Measurements from ENCODE around the gene ADORA2B.

DNA sequence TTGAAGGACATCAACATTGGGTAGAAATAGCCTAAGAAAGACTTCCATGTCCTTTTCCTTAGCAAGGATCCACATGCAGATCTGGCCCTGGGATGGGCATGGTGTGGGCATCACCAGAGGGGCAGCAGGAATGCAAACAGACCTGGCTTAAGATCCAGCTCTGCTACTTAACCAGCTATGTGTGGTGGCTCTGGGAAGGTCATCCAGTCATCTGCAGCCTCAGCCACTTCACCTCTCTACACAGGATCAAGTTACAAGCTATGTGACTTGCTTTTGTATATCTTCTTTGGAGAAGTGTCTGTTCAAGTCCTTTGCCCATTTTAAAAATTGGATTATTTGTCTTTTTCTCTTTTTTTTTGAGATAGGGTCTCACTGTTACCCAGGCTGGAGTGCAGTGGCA is 13.5 kb upstream of the ADORA2B start:
- TF ChIP-seq, protein P1, sequence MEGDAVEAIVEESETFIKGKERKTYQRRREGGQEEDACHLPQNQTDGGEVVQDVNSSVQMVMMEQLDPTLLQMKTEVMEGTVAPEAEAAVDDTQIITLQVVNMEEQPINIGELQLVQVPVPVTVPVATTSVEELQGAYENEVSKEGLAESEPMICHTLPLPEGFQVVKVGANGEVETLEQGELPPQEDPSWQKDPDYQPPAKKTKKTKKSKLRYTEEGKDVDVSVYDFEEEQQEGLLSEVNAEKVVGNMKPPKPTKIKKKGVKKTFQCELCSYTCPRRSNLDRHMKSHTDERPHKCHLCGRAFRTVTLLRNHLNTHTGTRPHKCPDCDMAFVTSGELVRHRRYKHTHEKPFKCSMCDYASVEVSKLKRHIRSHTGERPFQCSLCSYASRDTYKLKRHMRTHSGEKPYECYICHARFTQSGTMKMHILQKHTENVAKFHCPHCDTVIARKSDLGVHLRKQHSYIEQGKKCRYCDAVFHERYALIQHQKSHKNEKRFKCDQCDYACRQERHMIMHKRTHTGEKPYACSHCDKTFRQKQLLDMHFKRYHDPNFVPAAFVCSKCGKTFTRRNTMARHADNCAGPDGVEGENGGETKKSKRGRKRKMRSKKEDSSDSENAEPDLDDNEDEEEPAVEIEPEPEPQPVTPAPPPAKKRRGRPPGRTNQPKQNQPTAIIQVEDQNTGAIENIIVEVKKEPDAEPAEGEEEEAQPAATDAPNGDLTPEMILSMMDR (IDR thresholded peaks at IDR 0.05; ENCODE audit: low read depth, low read length): no peak
- TF ChIP-seq EZH2phosphoT487 (IDR thresholded peaks at IDR 0.05; ENCODE audit: low read depth): no peak

All from OCI-LY3 (cell line).